Measurements from ENCODE around the gene LILRA5. TPM values are rescaled to one million over a fixed set of nuclear protein-coding genes. Genes with fewer than 3 reads are reported as not detected.

Gene LILRA5
- polyA plus RNA-seq, 1 donor (not counting 4 experiments of a cell fraction or from before 2014, with no cell fraction given) = not detected

DNA sequence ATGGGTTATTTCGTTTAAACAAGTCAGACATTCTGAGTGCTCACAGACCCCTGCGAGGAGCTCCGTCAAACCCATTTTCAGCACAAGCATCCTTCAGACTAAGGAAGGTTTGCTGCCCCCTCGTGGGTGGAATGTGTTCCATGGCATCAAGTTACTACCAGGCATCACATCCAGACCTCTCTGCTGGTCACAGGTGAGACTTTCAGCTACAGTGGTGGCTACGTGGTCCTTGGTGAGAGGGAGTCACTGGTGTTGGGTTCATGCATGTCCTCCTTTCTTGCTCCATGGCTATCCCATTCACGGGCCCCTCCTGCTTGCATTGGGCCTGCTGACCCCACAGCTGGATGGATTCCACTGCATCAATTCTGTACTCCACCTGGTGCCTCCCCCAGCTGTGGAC lies 46.8 kb downstream of the LILRA5 start:
- Histone ChIP-seq H3K27me3 (ENCODE audit: control insufficient read depth, extremely low read depth, insufficient read depth, low read length) (no peaks in the 10 kb centered on the region), H3K27ac (ENCODE audit: control insufficient read depth, insufficient read depth, low read length) (no peak overlapping the region), H3K9ac (ENCODE audit: control insufficient read depth, extremely low read depth, insufficient read depth, low read length) (no peak overlapping the region), H2AFZ (ENCODE audit: control insufficient read depth, low read length) (no peak overlapping the region), H3K36me3 (ENCODE audit: control insufficient read depth in 2 of 2, extremely low read depth in 1 of 2, insufficient read depth in 2 of 2, low read length in 2 of 2) (no peaks in the 10 kb centered on the region), H3K79me2 (ENCODE audit: control insufficient read depth, insufficient read depth, low read length) (no peaks in the 10 kb centered on the region), H4K20me1 (ENCODE audit: control insufficient read depth, extremely low read depth, insufficient read depth, low read length) (no peaks in the 10 kb centered on the region), H3K4me3 (ENCODE audit: control insufficient read depth in 2 of 3, extremely low read depth in 1 of 3, insufficient read depth in 2 of 3, low read depth in 1 of 3, low read length in 3 of 3) (no peak overlapping the region), H3K9me3 (ENCODE audit: control insufficient read depth, low read depth, low read length) (no peaks in the 10 kb centered on the region), H3K9me1 (ENCODE audit: control insufficient read depth, extremely low read depth, insufficient read depth, low read length) (no peaks in the 10 kb centered on the region), H3K4me1 (ENCODE audit: control insufficient read depth, extremely low read depth, insufficient read depth, low read length) (no peaks in the 10 kb centered on the region), H3K4me2 (ENCODE audit: control insufficient read depth, extremely low read depth, insufficient read depth, low read depth, low read length) (no peak overlapping the region)
- FAIRE-seq (no peak), DNase-seq (ENCODE audit: low read depth, low spot score) (peak; percentile 21)
- dilution Hi-C loops (cut with MboI; ENCODE audit: extremely low pct_ligation_motif_present, low sequenced_read_pairs) = no loop called here
- no peak for TF ChIP-seq EZH2 (IDR thresholded peaks at IDR 0.05; ENCODE audit: low read length)
- TF ChIP-seq CTCF (optimal IDR thresholded peaks at IDR 0.05 in 1 of 3, IDR thresholded peaks at IDR 0.05 in 1 of 3, conservative IDR thresholded peaks at IDR 0.05 in 1 of 3; ENCODE audit: extremely low read depth in 1 of 3, insufficient read depth in 2 of 3, low read length in 3 of 3) = peak; percentile 79 to 92 (median 79)

- no peaks in the 10 kb centered on the region for H3K27me3 ChIP-seq (ENCODE audit: control insufficient read depth, extremely low read depth, insufficient read depth, low read length)
- no peak for DNase-seq (ENCODE audit: low read depth, low spot score)
- H3K27ac ChIP-seq (ENCODE audit: control insufficient read depth, insufficient read depth, low read length) = no peak overlapping the region
- H3K4me3 ChIP-seq (ENCODE audit: control insufficient read depth in 2 of 3, extremely low read depth in 1 of 3, insufficient read depth in 2 of 3, low read depth in 1 of 3, low read length in 3 of 3) = no peak overlapping the region
- H3K4me2 ChIP-seq (ENCODE audit: control insufficient read depth, extremely low read depth, insufficient read depth, low read depth, low read length) = no peak overlapping the region
- H3K79me2 ChIP-seq (ENCODE audit: control insufficient read depth, insufficient read depth, low read length) = no peaks in the 10 kb centered on the region
- no peak for TF ChIP-seq CTCF (optimal IDR thresholded peaks at IDR 0.05 in 1 of 3, IDR thresholded peaks at IDR 0.05 in 1 of 3, conservative IDR thresholded peaks at IDR 0.05 in 1 of 3; ENCODE audit: extremely low read depth in 1 of 3, insufficient read depth in 2 of 3, low read length in 3 of 3)
- H3K9me1 ChIP-seq (ENCODE audit: control insufficient read depth, extremely low read depth, insufficient read depth, low read length) = no peaks in the 10 kb centered on the region
- no peak for FAIRE-seq
- H4K20me1 ChIP-seq (ENCODE audit: control insufficient read depth, extremely low read depth, insufficient read depth, low read length) = no peaks in the 10 kb centered on the region
- H3K9me3 ChIP-seq (ENCODE audit: control insufficient read depth, low read depth, low read length) = no peaks in the 10 kb centered on the region
- dilution Hi-C loops (cut with MboI; ENCODE audit: extremely low pct_ligation_motif_present, low sequenced_read_pairs) = no loop called here
- no peak overlapping the region for H3K9ac ChIP-seq (ENCODE audit: control insufficient read depth, extremely low read depth, insufficient read depth, low read length)
- H3K36me3 ChIP-seq (ENCODE audit: control insufficient read depth in 2 of 2, extremely low read depth in 1 of 2, insufficient read depth in 2 of 2, low read length in 2 of 2) = no peaks in the 10 kb centered on the region
- H3K4me1 ChIP-seq (ENCODE audit: control insufficient read depth, extremely low read depth, insufficient read depth, low read length) = no peaks in the 10 kb centered on the region
- no peak overlapping the region for H2AFZ ChIP-seq (ENCODE audit: control insufficient read depth, low read length)
Measured at GRCh38 chr19:54262470-54262869, 50.5 kb downstream of the LILRA5 start.
